Endothelial cell (in vitro differentiated cells): ENCODE measurements around the gene NDUFB11. TPM values are rescaled to one million over a fixed set of nuclear protein-coding genes. Genes with fewer than 3 reads are reported as not detected.
"Not testable (repeated sequence)": the region's sequence is repeated elsewhere in the genome, so short reads cannot be mapped to it uniquely, and the experiment has no call there.

Experiments
- DNase-seq: peaks from one replicate; pipeline ENCODE4 v3.0.0; 2021; ENCODE audit warnings: low spot score
- H3K27ac Mint-ChIP-seq: one replicate; pipeline ENCODE4 v1.8.0; 2021; ENCODE audit warnings: mixed read lengths, inconsistent platforms; ENCODE audit not compliant: unreplicated experiment
- H3K27me3 Mint-ChIP-seq: one replicate; pipeline ENCODE4 v1.8.0; 2021; ENCODE audit warnings: mild to moderate bottlenecking, moderate library complexity, mixed read lengths, inconsistent platforms; ENCODE audit not compliant: unreplicated experiment
- H3K36me3 Mint-ChIP-seq: one replicate; pipeline ENCODE4 v1.8.0; 2021; ENCODE audit warnings: mild to moderate bottlenecking, low read depth, mixed read lengths, inconsistent platforms; ENCODE audit not compliant: unreplicated experiment
- H3K4me1 Mint-ChIP-seq: one replicate; pipeline ENCODE4 v1.8.0; 2021; ENCODE audit warnings: mild to moderate bottlenecking, mixed read lengths, inconsistent platforms; ENCODE audit not compliant: unreplicated experiment
- H3K4me3 Mint-ChIP-seq: one replicate; pipeline ENCODE4 v1.8.0; 2021; ENCODE audit warnings: mild to moderate bottlenecking, mixed read lengths, inconsistent platforms; ENCODE audit not compliant: unreplicated experiment
- H3K9me3 Mint-ChIP-seq: one replicate; pipeline ENCODE4 v1.8.0; 2021; ENCODE audit warnings: mixed read lengths, inconsistent platforms; ENCODE audit not compliant: unreplicated experiment
- CTCF ChIP-seq: fragments of 200-600 bp; sonication (generic); IDR thresholded peaks from one replicate; pipeline ENCODE4 v1.5.0; 2021; ENCODE audit warnings: antibody characterized with exemption; ENCODE audit not compliant: unreplicated experiment
- total RNA-seq: library from RNA; stranded (reverse); fragmentation: NEBNext Ultra II Directional; extraction: Animal tissue kit (Norgen Biotek cat#: 25700); gene quantifications from one replicate; pipeline ENCODE4 v1.2.1, GENCODE V29; 2021; ENCODE audit not compliant: unreplicated experiment

The NDUFB11 gene
- total RNA-seq, 1 donor from 2014 or later, result 81.5 TPM

GRCh38 chrX:47112316-47112954 is 32.1 kb downstream of the NDUFB11 start:
- DNase-seq, result no peak
- no peaks in the 10 kb centered on the region for H3K36me3 Mint-ChIP-seq
- no peak for TF ChIP-seq CTCF
- peaks cover 7% of the 10 kb centered on the region for H3K4me1 Mint-ChIP-seq
- H3K9me3 Mint-ChIP-seq, result no peaks in the 10 kb centered on the region
- no peaks in the 10 kb centered on the region for H3K27me3 Mint-ChIP-seq
- H3K4me3 Mint-ChIP-seq, result no peak overlapping the region
- H3K27ac Mint-ChIP-seq, result no peak overlapping the region

- H3K4me1 Mint-ChIP-seq, H3K27me3 Mint-ChIP-seq, H3K4me3 Mint-ChIP-seq, DNase-seq, H3K36me3 Mint-ChIP-seq, H3K9me3 Mint-ChIP-seq, H3K27ac Mint-ChIP-seq: not testable (repeated sequence)
Measured at GRCh38 chrX:47110936-47111615, 33.4 kb downstream of the NDUFB11 start.

- H3K4me3 Mint-ChIP-seq, result no peak overlapping the region
- H3K27ac Mint-ChIP-seq, result no peak overlapping the region
- TF ChIP-seq CTCF, result no peak
- H3K27me3 Mint-ChIP-seq, result peaks cover 2% of the 10 kb centered on the region
- DNase-seq, result no peak
- H3K36me3 Mint-ChIP-seq, result no peaks in the 10 kb centered on the region
- H3K9me3 Mint-ChIP-seq, result no peaks in the 10 kb centered on the region
- H3K4me1 Mint-ChIP-seq, result no peaks in the 10 kb centered on the region
Measured at GRCh38 chrX:47101206-47101605, 43.3 kb downstream of the NDUFB11 start.

- Mint-ChIP-seq H3K27ac (no peak overlapping the region), H3K9me3 (no peaks in the 10 kb centered on the region), H3K36me3 (no peaks in the 10 kb centered on the region), H3K4me1 (no peaks in the 10 kb centered on the region), H3K4me3 (no peak overlapping the region), H3K27me3 (no peaks in the 10 kb centered on the region)
- no peak for TF ChIP-seq CTCF
- DNase-seq, result no peak
Measured at GRCh38 chrX:47098338-47099094, 46.0 kb downstream of the NDUFB11 start.

- H3K9me3 Mint-ChIP-seq, result no peaks in the 10 kb centered on the region
- no peak overlapping the region for H3K4me3 Mint-ChIP-seq
- TF ChIP-seq CTCF, result no peak
- DNase-seq, result no peak
- H3K27me3 Mint-ChIP-seq, result no peaks in the 10 kb centered on the region
- no peak overlapping the region for H3K27ac Mint-ChIP-seq
- no peaks in the 10 kb centered on the region for H3K4me1 Mint-ChIP-seq
- no peaks in the 10 kb centered on the region for H3K36me3 Mint-ChIP-seq
Measured at GRCh38 chrX:47097018-47097417, 47.5 kb downstream of the NDUFB11 start.
